ENCODE measurements around the gene YLPM1. TPM values are rescaled to one million over a fixed set of nuclear protein-coding genes. Genes with fewer than 3 reads are reported as not detected.

Gene YLPM1
- polyA plus RNA-seq, 1 of the 3 experiments (the other 2 are of a cell fraction): 14.0 TPM

DNA sequence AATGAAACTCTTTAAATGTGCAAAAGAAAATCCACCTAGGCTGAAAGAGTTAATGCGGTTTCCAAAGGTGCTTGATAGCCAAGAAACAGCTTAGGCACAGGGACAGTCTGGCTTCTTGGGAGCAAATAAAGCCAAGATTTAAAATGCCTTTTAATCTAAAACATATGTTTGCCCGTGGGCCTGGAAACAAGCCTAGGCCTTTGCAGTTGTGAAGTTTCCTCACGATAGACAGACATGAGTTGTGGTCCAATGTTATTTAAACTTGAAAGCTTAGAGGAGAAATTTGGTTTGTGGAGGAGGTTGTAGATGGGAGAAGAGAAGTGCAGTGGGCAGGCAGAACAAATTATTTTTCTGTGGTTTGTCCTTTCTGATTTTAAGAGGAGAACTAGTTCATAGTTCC, 83.1 kb downstream of the YLPM1 start:
- no peak for DNase-seq
- peaks cover 20 to 55% of the 10 kb centered on the region in 2 experiments; a peak in 3 of 4 replicates for H3K4me1 ChIP-seq (ENCODE audit: control insufficient read depth in 1 of 2, insufficient read depth in 2 of 2, low read depth in 1 of 2, low read length in 1 of 2)
- CTCF ChIA-PET: interaction anchor here (1.1 to 20.8 kb wide), 3 partner anchors 8 to 55 kb away, joined by 3 to 537 read pairs (median 103); no protein-coding TSS in a partner anchor

More for the DNA sequence above, 83.1 kb downstream of the YLPM1 start:
- no peaks in the 10 kb centered on the region for H4K20me1 ChIP-seq (ENCODE audit: insufficient read depth)
- POLR2A ChIA-PET: interaction anchor here (1.5 kb wide), 1 partner anchor 14 kb away, joined by 4 read pairs; no protein-coding TSS in a partner anchor
- peak overlapping the region; percentile 35; the same call in 1 of the 2 replicates for H3K4me2 ChIP-seq
- 19% methylated on average over 3 of the region's 3 CpGs for WGBS (ENCODE audit: low lambda C conversion rate)
- no peaks in the 10 kb centered on the region for H3K79me2 ChIP-seq (ENCODE audit: insufficient read depth)
- no peaks in the 10 kb centered on the region for H3K9me3 ChIP-seq
- TF ChIP-seq GATA2 (CRISPR knock-in tag; IDR thresholded peaks at IDR 0.05): no peak
- peak; percentile 45 for TF ChIP-seq PBX3 (IDR thresholded peaks at IDR 0.05)
- 0 out of 2 replicates have a peak, but pooled peaks have one; percentile 40 for TF ChIP-seq MAX (IDR thresholded peaks at IDR 0.05; ENCODE audit: low read depth)
- TF ChIP-seq MXI1 (IDR thresholded peaks at IDR 0.05; ENCODE audit: low read depth, low read length): peak; percentile 65
- TF ChIP-seq RXRA (IDR thresholded peaks at IDR 0.05; ENCODE audit: borderline replicate concordance, low read depth): no peak
- TF ChIP-seq ZBTB33 (IDR thresholded peaks at IDR 0.05; ENCODE audit: borderline replicate concordance, low read depth): no peak
- TF ChIP-seq EP300 (IDR thresholded peaks at IDR 0.05; ENCODE audit: borderline replicate concordance in 1 of 2, low read depth in 1 of 2, low read length in 1 of 2): peak; percentile 57 to 85; a peak in 3 of 4 replicates
- peak; percentile 63 for TF ChIP-seq NFIC (IDR thresholded peaks at IDR 0.05; ENCODE audit: borderline replicate concordance)
- TF ChIP-seq TCF12 (IDR thresholded peaks at IDR 0.05): peak; percentile 97
- no peak for TF ChIP-seq SIN3A (IDR thresholded peaks at IDR 0.05; ENCODE audit: borderline replicate concordance, low read depth, low read length)
- TF ChIP-seq EZH2phosphoT487 (IDR thresholded peaks at IDR 0.05; ENCODE audit: borderline replicate concordance, low read depth): no peak
- TF ChIP-seq POLR2AphosphoS5 (IDR thresholded peaks at IDR 0.05; ENCODE audit: low read depth, low read length): peak; percentile 67
- peak; percentile 82 for TF ChIP-seq CHD2 (IDR thresholded peaks at IDR 0.05; ENCODE audit: low read length, partially characterized antibody)
- peak; percentile 58; the same call in 1 of the 2 replicates for TF ChIP-seq RCOR1 (IDR thresholded peaks at IDR 0.05; ENCODE audit: low read length)
- no peak for TF ChIP-seq RFX5 (IDR thresholded peaks at IDR 0.05; ENCODE audit: low read length)
- TF ChIP-seq REST (IDR thresholded peaks at IDR 0.05; ENCODE audit: low read depth, low read length): no peak
- TF ChIP-seq USF1 (IDR thresholded peaks at IDR 0.05; ENCODE audit: borderline replicate concordance, low read depth): no peak
- no peak for TF ChIP-seq RAD21 (IDR thresholded peaks at IDR 0.05; ENCODE audit: low read length)
- TF ChIP-seq FOXJ3 (CRISPR knock-in tag; IDR thresholded peaks at IDR 0.05): peak; percentile 74
- H3K4me3 ChIP-seq (ENCODE audit: low read depth in 2 of 2, low read length in 1 of 2): no peak overlapping the region
- peaks cover 22% of the 10 kb centered on the region for H3F3A ChIP-seq (replicated peaks; ENCODE audit: insufficient read depth)
- H3K36me3 ChIP-seq (replicated peaks in 1 of 2; ENCODE audit: control insufficient read depth in 1 of 2, insufficient read depth in 2 of 2, low read length in 1 of 2): peaks cover 2 to 5% of the 10 kb centered on the region in 2 experiments
- no peak overlapping the region for H3K9ac ChIP-seq
- H2AFZ ChIP-seq (ENCODE audit: low read depth): no peak overlapping the region
- H3K9me2 ChIP-seq: no peaks in the 10 kb centered on the region
- no peaks in the 10 kb centered on the region for H3K27me3 ChIP-seq (ENCODE audit: insufficient read depth)
- peak overlapping the region; percentile 74 to 96 for H3K27ac ChIP-seq (ENCODE audit: low read depth in 2 of 2, low read length in 1 of 2)
